Liver (tissue), 9 donors: ENCODE data around the gene INSL4. TPM values are rescaled to one million over a fixed set of nuclear protein-coding genes. Genes with fewer than 3 reads are reported as not detected.

Experiments
- DNase-seq: peaks from one replicate; pipeline ENCODE4 v3.0.0-alpha.2; 2017; ENCODE audit warnings: low spot score
- H3K27ac ChIP-seq, 2 donors: one replicate each; pipeline ENCODE4 v1.7.0; 2013; ENCODE audit warnings: inconsistent platforms in 2 of 2, low read length in 2 of 2, control low read depth in 1 of 2, low read depth in 1 of 2, mild to moderate bottlenecking in 1 of 2
- H3K27me3 ChIP-seq, 4 donors: one replicate each; pipeline versions ENCODE4 v1.6.1 to v1.7.0; 2013; ENCODE audit warnings: low read length in 3 of 4, inconsistent platforms in 1 of 4, mild to moderate bottlenecking in 1 of 4, moderate library complexity in 1 of 4; ENCODE audit not compliant: control insufficient read depth in 4 of 4, insufficient read depth in 4 of 4
- H3K36me3 ChIP-seq, 4 donors: one replicate each; pipeline versions ENCODE4 v1.6.1 to v1.7.0; 2013; ENCODE audit warnings: low read length in 3 of 4, mild to moderate bottlenecking in 3 of 4, low read depth in 1 of 4, moderate library complexity in 1 of 4; ENCODE audit not compliant: control insufficient read depth in 4 of 4, insufficient read depth in 3 of 4
- H3K4me1 ChIP-seq, 4 donors: one replicate each; pipeline versions ENCODE4 v1.6.1 to v1.7.0; 2013; ENCODE audit warnings: low read length in 3 of 4, mild to moderate bottlenecking in 3 of 4, moderate library complexity in 1 of 4; ENCODE audit not compliant: control insufficient read depth in 4 of 4, insufficient read depth in 4 of 4
- H3K4me3 ChIP-seq, 3 donors: one replicate each; pipeline versions ENCODE4 v1.6.1 to v1.7.0; 2013; ENCODE audit warnings: low read length in 3 of 3, control low read depth in 1 of 3, low read depth in 1 of 3, mild to moderate bottlenecking in 1 of 3
- H3K9ac ChIP-seq, 2 donors: one replicate each; pipeline ENCODE4 v1.7.0; 2013; ENCODE audit warnings: low read length in 2 of 2, mild to moderate bottlenecking in 2 of 2, moderate library complexity in 2 of 2, control low read depth in 1 of 2, low read depth in 1 of 2
- H3K9me3 ChIP-seq, 4 donors: one replicate each; pipeline versions ENCODE4 v1.6.1 to v1.7.0; 2013; ENCODE audit warnings: low read length in 3 of 4; ENCODE audit not compliant: control insufficient read depth in 4 of 4
- ATF3 ChIP-seq: IDR thresholded peaks from 2 replicates; pipeline ENCODE4 v1.6.1; 2016; ENCODE audit warnings: antibody characterized with exemption
- CTCF ChIP-seq: fragments of 150-350 bp; IDR thresholded peaks from 2 replicates; pipeline ENCODE4 v1.5.1; 2017; ENCODE audit warnings: improper control_type of control experiment, low read depth, low read length; ENCODE audit not compliant: missing input control
- EGR1 ChIP-seq, 2 donors: IDR thresholded peaks; 2 replicates each; pipeline ENCODE4 v1.6.1; 2016 to 2018; ENCODE audit warnings: antibody characterized with exemption in 2 of 2, low read depth in 2 of 2
- FOXA1 ChIP-seq: IDR thresholded peaks from 2 replicates; pipeline ENCODE4 v1.6.1; 2016; ENCODE audit warnings: antibody characterized with exemption
- FOXA2 ChIP-seq: IDR thresholded peaks from 2 replicates; pipeline ENCODE4 v1.6.1; 2016; ENCODE audit warnings: antibody characterized with exemption
- GABPA ChIP-seq, 2 donors: IDR thresholded peaks in 1 of 2; conservative IDR thresholded peaks in 1 of 2; 2 replicates each; pipeline ENCODE4 v1.6.1; 2016; ENCODE audit warnings: antibody characterized with exemption in 2 of 2, mild to moderate bottlenecking in 1 of 2, moderate library complexity in 1 of 2
- HNF4A ChIP-seq, 2 donors: conservative IDR thresholded peaks; 2 replicates each; pipeline ENCODE4 v1.6.1; 2016; ENCODE audit warnings: antibody characterized with exemption in 2 of 2, mild to moderate bottlenecking in 2 of 2
- JUND ChIP-seq, 2 donors: IDR thresholded peaks; 2 replicates each; pipeline ENCODE4 v1.6.1; 2016; ENCODE audit warnings: antibody characterized with exemption in 2 of 2
- MAX ChIP-seq: IDR thresholded peaks from 2 replicates; pipeline ENCODE4 v1.6.1; 2016; ENCODE audit warnings: antibody characterized with exemption
- RAD21 ChIP-seq, 2 donors: IDR thresholded peaks; 2 replicates each; pipeline ENCODE4 v1.6.1; 2016; ENCODE audit warnings: antibody characterized with exemption in 2 of 2, mild to moderate bottlenecking in 2 of 2
- REST ChIP-seq: IDR thresholded peaks from 2 replicates; pipeline ENCODE4 v1.6.1; 2016; ENCODE audit warnings: antibody characterized with exemption, mild to moderate bottlenecking
- SP1 ChIP-seq: IDR thresholded peaks from 2 replicates; pipeline ENCODE4 v1.6.1; 2018; ENCODE audit warnings: antibody characterized with exemption, mild to moderate bottlenecking
- TAF1 ChIP-seq: conservative IDR thresholded peaks from 2 replicates; pipeline ENCODE4 v1.6.1; 2016; ENCODE audit warnings: antibody characterized with exemption, mild to moderate bottlenecking
- YY1 ChIP-seq: IDR thresholded peaks from 2 replicates; pipeline ENCODE4 v1.6.1; 2016; ENCODE audit warnings: antibody characterized with exemption, mild to moderate bottlenecking
- ZBTB33 ChIP-seq: IDR thresholded peaks from 2 replicates; pipeline ENCODE4 v1.6.1; 2016; ENCODE audit warnings: antibody characterized with exemption
- WGBS: extraction: QIAGEN DNeasy Blood & Tissue Kit; methylation state at CpG from one replicate; pipeline ENCODE4 v1.1.7; 2013; 5-methylcytosine and 5-hydroxymethylcytosine counted together
- polyA plus RNA-seq, 2 donors: library from polyadenylated mRNA; stranded (reverse) in 1 of 2; unstranded in 1 of 2; fragments of 200-250 nt in 1 of 2; fragments of >200 nt in 1 of 2; fragmentation: Nextera tagmentation in 1 of 2; extraction: Ambion mirVana in 1 of 2; gene quantifications; one replicate each; pipeline versions ENCODE4 v1.2.1 to v1.2.3, GENCODE V29; 2013 to 2015
- total RNA-seq, 2 donors: library from RNA; depleted of rRNA; stranded (reverse); fragments of >200 nt; gene quantifications; one replicate each; pipeline ENCODE4 v1.2.3, GENCODE V29; 2014
- donor health status: healthy.
- donor health status: healthy.
- donor health status: healthy.
- donor health status: healthy.
- donor health status: healthy.

Gene INSL4
- total and polyA plus RNA-seq, 4 donors = not detected

GRCh38 chr9:5269249-5269715, 38.1 kb downstream of the INSL4 start (continued):
- no peak for TF ChIP-seq TAF1
- TF ChIP-seq RAD21 (IDR thresholded peaks at IDR 0.05) = no peak

- H3K27me3 ChIP-seq = no peaks in the 10 kb centered on the region
- H3K36me3 ChIP-seq = no peaks in the 10 kb centered on the region
- DNase-seq = no peak
- no peak overlapping the region for H3K4me3 ChIP-seq
- no peak overlapping the region for H3K9ac ChIP-seq
- 83% methylated on average over 2 of the region's 2 CpGs for WGBS
- TF ChIP-seq ATF3 = no peak
- no peak for TF ChIP-seq HNF4A (conservative IDR thresholded peaks at IDR 0.05)
- TF ChIP-seq TAF1 = no peak
- no peak for TF ChIP-seq CTCF
- TF ChIP-seq FOXA1 = no peak
- no peak for TF ChIP-seq YY1
- no peak for TF ChIP-seq REST
- TF ChIP-seq ZBTB33 = no peak
- TF ChIP-seq EGR1 (IDR thresholded peaks at IDR 0.05; ENCODE audit: low read depth in 2 of 2) = no peak
- no peak for TF ChIP-seq GABPA (IDR thresholded peaks at IDR 0.05 in 1 of 2, conservative IDR thresholded peaks at IDR 0.05 in 1 of 2)
- TF ChIP-seq FOXA2 = no peak
- no peak for TF ChIP-seq RAD21 (IDR thresholded peaks at IDR 0.05)
- no peak for TF ChIP-seq MAX
- H3K27ac ChIP-seq = no peak overlapping the region
- no peaks in the 10 kb centered on the region for H3K4me1 ChIP-seq
- H3K9me3 ChIP-seq = no peaks in the 10 kb centered on the region
These were observed 43.6 kb downstream of the INSL4 start for GRCh38 chr9:5274770-5275169.

- H3K27ac ChIP-seq = no peak overlapping the region
- no peaks in the 10 kb centered on the region for H3K36me3 ChIP-seq
- H3K9ac ChIP-seq = no peak overlapping the region
- no peaks in the 10 kb centered on the region for H3K4me1 ChIP-seq
- DNase-seq = no peak
- 48% methylated on average over 2 of the region's 2 CpGs for WGBS
- H3K4me3 ChIP-seq = no peak overlapping the region
- no peaks in the 10 kb centered on the region for H3K9me3 ChIP-seq
- no peaks in the 10 kb centered on the region for H3K27me3 ChIP-seq
- TF ChIP-seq JUND (IDR thresholded peaks at IDR 0.05) (no peak), RAD21 (IDR thresholded peaks at IDR 0.05) (no peak), GABPA (IDR thresholded peaks at IDR 0.05 in 1 of 2, conservative IDR thresholded peaks at IDR 0.05 in 1 of 2) (no peak), ATF3 (no peak), EGR1 (IDR thresholded peaks at IDR 0.05; ENCODE audit: low read depth in 2 of 2) (no peak), REST (no peak), CTCF (no peak), SP1 (no peak)
These were observed 47.3 kb downstream of the INSL4 start for GRCh38 chr9:5278486-5278885.
